ENCODE results near the gene CHRNA5. TPM values are rescaled to one million over a fixed set of nuclear protein-coding genes. Genes with fewer than 3 reads are reported as not detected.
"Not testable (repeated sequence)": the region's sequence is repeated elsewhere in the genome, so short reads cannot be mapped to it uniquely, and the experiment has no call there.

CHRNA5 gene
- total RNA-seq, 2 experiments from 2014 or later: 6.3 to 7.3 TPM

DNA sequence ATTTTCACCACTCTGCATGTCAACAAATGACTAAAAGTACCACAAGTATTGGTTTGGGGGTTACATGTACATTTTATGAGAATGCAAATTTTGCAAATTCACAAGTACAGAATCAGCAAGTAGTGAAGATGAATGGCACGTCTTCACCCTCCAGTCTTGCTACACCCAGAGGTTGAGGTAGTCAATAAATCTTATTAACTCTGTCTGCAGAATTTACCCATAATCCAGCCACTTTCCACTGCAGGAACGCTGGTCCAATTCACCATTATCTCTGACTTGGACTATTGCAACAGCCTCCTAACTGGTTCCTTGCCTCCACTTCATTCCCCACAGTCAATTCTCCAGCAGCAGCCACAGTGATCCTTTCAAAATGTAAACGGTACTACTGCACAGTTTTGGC is 14.5 kb upstream of the CHRNA5 start:
- DNase-seq: no peak
- H3K4me1 Mint-ChIP-seq: peaks cover 3% of the 10 kb centered on the region
- no peaks in the 10 kb centered on the region for H3K9me3 Mint-ChIP-seq
- peaks cover 23% of the 10 kb centered on the region for H3K36me3 Mint-ChIP-seq
- H3K27ac Mint-ChIP-seq: no peak overlapping the region
- no peaks in the 10 kb centered on the region for H3K27me3 Mint-ChIP-seq
- no peak overlapping the region for H3K4me3 Mint-ChIP-seq

DNA sequence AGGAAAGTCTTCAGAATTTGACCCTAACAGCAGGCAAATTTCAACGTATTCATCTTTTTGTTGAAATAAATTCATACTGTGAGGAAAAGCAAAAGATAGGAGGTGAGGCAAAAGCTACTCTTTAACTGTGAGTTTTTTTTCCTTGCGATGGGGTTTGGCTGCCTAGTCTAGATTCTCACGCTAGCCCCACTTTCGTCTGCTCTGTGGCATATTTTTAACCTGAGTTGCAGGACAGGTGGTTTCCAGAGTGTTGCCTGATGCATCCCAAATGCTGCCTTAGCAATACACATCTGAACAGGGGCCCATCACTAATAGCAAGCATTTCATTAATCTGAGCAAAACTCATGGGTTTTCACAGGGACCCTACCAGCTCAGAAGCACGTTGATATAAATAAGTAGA is 13.4 kb upstream of the CHRNA5 start:
- Mint-ChIP-seq H3K36me3 (peaks cover 23% of the 10 kb centered on the region), H3K4me3 (no peak overlapping the region), H3K9me3 (no peaks in the 10 kb centered on the region), H3K4me1 (no peaks in the 10 kb centered on the region), H3K27ac (no peak overlapping the region), H3K27me3 (no peaks in the 10 kb centered on the region)
- DNase-seq: no peak

GRCh38 chr15:78552597-78552996 is 12.7 kb upstream of the CHRNA5 start:
- H3K27ac Mint-ChIP-seq: no peak overlapping the region

GRCh38 chr15:78560201-78560600 is 5.1 kb upstream of the CHRNA5 start:
- H3K4me1 Mint-ChIP-seq, H3K27ac Mint-ChIP-seq, H3K9me3 Mint-ChIP-seq, H3K36me3 Mint-ChIP-seq, H3K4me3 Mint-ChIP-seq, DNase-seq: not testable (repeated sequence)
- H3K27me3 Mint-ChIP-seq: peaks cover 31% of the 10 kb centered on the region

More at GRCh38 chr15:78552597-78552996, 12.7 kb upstream of the CHRNA5 start:
- H3K9me3 Mint-ChIP-seq: no peaks in the 10 kb centered on the region
- H3K36me3 Mint-ChIP-seq: peaks cover 20% of the 10 kb centered on the region
- no peaks in the 10 kb centered on the region for H3K27me3 Mint-ChIP-seq
- no peaks in the 10 kb centered on the region for H3K4me1 Mint-ChIP-seq
- no peak overlapping the region for H3K4me3 Mint-ChIP-seq
- no peak for DNase-seq

GRCh38 chr15:78561490-78561889 is 3.8 kb upstream of the CHRNA5 start:
- Mint-ChIP-seq H3K27ac (no peak overlapping the region), H3K27me3 (peaks cover 38% of the 10 kb centered on the region), H3K36me3 (peaks cover 7% of the 10 kb centered on the region), H3K4me1 (peaks cover 16% of the 10 kb centered on the region), H3K4me3 (no peak overlapping the region), H3K9me3 (no peaks in the 10 kb centered on the region)
- DNase-seq: no peak

DNA sequence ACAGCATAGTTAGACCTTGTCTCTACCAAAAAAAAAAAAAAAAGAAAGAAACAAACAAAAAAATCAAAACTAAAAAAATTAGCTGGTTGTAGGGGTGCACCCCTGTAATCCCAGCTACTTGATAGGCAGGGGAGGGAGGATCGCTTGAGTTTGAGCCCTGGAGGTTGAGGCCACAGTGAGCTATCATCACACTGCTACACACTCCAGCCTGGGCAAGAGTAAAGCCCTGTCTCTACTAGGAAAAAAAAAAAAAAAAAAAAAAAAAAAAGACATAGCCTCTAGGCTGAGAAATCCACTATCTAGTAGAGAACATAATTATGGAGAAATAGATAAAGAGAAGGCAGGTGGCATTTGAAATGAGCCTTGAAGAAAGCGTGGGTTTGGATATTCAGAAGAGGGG is 2.2 kb upstream of the CHRNA5 start:
- H3K4me3 Mint-ChIP-seq: no peak overlapping the region
- H3K27me3 Mint-ChIP-seq: peaks cover 50% of the 10 kb centered on the region
- peaks cover 2% of the 10 kb centered on the region for H3K36me3 Mint-ChIP-seq
- H3K9me3 Mint-ChIP-seq: no peaks in the 10 kb centered on the region
- peaks cover 22% of the 10 kb centered on the region for H3K4me1 Mint-ChIP-seq
- no peak for DNase-seq
- H3K27ac Mint-ChIP-seq: no peak overlapping the region

DNA sequence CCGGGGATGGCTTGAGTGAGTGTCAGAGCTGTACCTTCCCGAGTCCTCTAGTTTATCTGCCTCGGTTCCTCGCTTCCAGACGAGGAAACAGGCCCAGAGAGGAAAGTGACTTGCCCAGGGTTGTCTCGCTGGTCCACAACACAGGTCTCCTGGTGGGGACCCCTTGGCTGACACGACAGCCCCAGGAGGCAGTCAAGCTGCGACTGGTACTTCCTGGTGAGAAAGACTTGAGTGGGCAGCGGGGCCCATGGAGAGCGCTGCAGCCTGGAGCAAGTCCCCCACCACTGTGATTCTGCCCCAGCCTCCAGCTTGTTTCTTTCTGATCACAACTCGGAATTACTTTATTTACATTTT is 600 bp upstream of the CHRNA5 start:
- Mint-ChIP-seq H3K9me3 (no peaks in the 10 kb centered on the region), H3K4me1 (peaks cover 25% of the 10 kb centered on the region), H3K36me3 (peaks cover 2% of the 10 kb centered on the region), H3K27me3 (peaks cover 52% of the 10 kb centered on the region), H3K4me3 (peak overlapping the region; percentile 75), H3K27ac (peak overlapping the region; percentile 65)
- DNase-seq: peak; percentile 4

- H3K4me1 Mint-ChIP-seq: peaks cover 25% of the 10 kb centered on the region
- H3K27me3 Mint-ChIP-seq: peaks cover 52% of the 10 kb centered on the region
- peaks cover 2% of the 10 kb centered on the region for H3K36me3 Mint-ChIP-seq
- no peak overlapping the region for H3K27ac Mint-ChIP-seq
- H3K9me3 Mint-ChIP-seq: no peaks in the 10 kb centered on the region
- DNase-seq: no peak
- H3K4me3 Mint-ChIP-seq: peak overlapping the region; percentile 75
These were observed 843 bp downstream of the CHRNA5 start for GRCh38 chr15:78565951-78566774.

- peaks cover 25% of the 10 kb centered on the region for H3K4me1 Mint-ChIP-seq
- no peak overlapping the region for H3K27ac Mint-ChIP-seq
- H3K27me3 Mint-ChIP-seq: peaks cover 47% of the 10 kb centered on the region
- no peak for DNase-seq
- H3K36me3 Mint-ChIP-seq: no peaks in the 10 kb centered on the region
- no peak overlapping the region for H3K4me3 Mint-ChIP-seq
- H3K9me3 Mint-ChIP-seq: no peaks in the 10 kb centered on the region
These were observed 2.2 kb downstream of the CHRNA5 start for GRCh38 chr15:78567531-78567930.

DNA sequence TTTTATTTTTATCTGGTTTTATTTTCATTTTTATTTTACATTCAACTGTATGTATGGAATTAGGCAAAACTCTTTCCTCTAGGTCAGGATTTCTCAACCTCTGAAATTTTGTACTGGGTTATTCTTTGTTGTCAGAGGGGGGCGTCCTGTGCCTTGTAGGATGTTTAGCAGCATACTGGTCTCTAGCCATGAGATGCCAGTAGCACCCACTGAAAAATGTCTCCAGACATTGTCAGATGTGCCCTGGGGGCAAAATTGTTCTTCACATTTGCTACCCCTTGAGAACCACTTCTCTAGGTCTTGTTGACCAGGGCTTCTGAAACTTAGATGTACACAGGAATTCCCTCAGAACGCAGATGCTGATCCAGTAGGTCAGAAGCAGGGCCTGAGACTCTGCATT is 5.4 kb downstream of the CHRNA5 start:
- peaks cover 15% of the 10 kb centered on the region for H3K4me1 Mint-ChIP-seq
- H3K4me3 Mint-ChIP-seq: no peak overlapping the region
- H3K27ac Mint-ChIP-seq: no peak overlapping the region
- H3K27me3 Mint-ChIP-seq: peaks cover 29% of the 10 kb centered on the region
- DNase-seq: no peak
- no peaks in the 10 kb centered on the region for H3K9me3 Mint-ChIP-seq
- no peaks in the 10 kb centered on the region for H3K36me3 Mint-ChIP-seq

- no peaks in the 10 kb centered on the region for H3K9me3 Mint-ChIP-seq
- H3K36me3 Mint-ChIP-seq: no peaks in the 10 kb centered on the region
- H3K4me1 Mint-ChIP-seq: peaks cover 11% of the 10 kb centered on the region
These were observed 6.1 kb downstream of the CHRNA5 start for GRCh38 chr15:78571382-78571781.

DNA sequence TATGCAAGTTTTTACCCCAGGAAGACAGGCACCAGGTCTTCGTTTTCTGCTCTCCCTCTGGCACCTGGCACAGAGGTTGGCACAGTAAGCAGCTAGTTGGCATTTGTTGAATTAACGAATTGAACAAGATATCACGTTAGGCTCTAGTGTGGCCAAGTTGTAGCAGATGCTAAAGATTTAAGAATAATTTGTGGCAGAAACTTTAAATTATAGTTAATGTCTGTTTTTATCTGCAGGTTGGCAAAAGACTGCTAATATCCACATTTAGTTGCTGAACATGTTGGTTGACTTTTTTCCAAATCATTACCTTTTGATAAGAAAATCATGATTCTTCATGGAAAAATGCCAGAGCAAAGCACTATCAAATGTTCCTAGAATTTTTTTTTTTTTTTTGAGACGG is 8.1 kb downstream of the CHRNA5 start:
- DNase-seq: no peak
- Mint-ChIP-seq H3K27ac (no peak overlapping the region), H3K4me3 (no peak overlapping the region), H3K36me3 (no peaks in the 10 kb centered on the region), H3K9me3 (no peaks in the 10 kb centered on the region), H3K27me3 (peaks cover 11% of the 10 kb centered on the region), H3K4me1 (peaks cover 3% of the 10 kb centered on the region)

More at GRCh38 chr15:78571382-78571781, 6.1 kb downstream of the CHRNA5 start:
- Mint-ChIP-seq H3K27ac (no peak overlapping the region), H3K27me3 (peaks cover 24% of the 10 kb centered on the region), H3K4me3 (no peak overlapping the region)
- no peak for DNase-seq

- no peaks in the 10 kb centered on the region for H3K36me3 Mint-ChIP-seq
These were observed 9.6 kb downstream of the CHRNA5 start for GRCh38 chr15:78574944-78575343.

GRCh38 chr15:78597583-78597982 is 32.3 kb downstream of the CHRNA5 start:
- H3K27me3 Mint-ChIP-seq: no peaks in the 10 kb centered on the region
- peaks cover 4% of the 10 kb centered on the region for H3K4me1 Mint-ChIP-seq
- no peak for DNase-seq
- H3K36me3 Mint-ChIP-seq: no peaks in the 10 kb centered on the region
- H3K27ac Mint-ChIP-seq: no peak overlapping the region
- no peaks in the 10 kb centered on the region for H3K9me3 Mint-ChIP-seq
- no peak overlapping the region for H3K4me3 Mint-ChIP-seq

More at GRCh38 chr15:78574944-78575343, 9.6 kb downstream of the CHRNA5 start:
- DNase-seq: no peak
- Mint-ChIP-seq H3K4me3 (no peak overlapping the region), H3K27me3 (peaks cover 4% of the 10 kb centered on the region), H3K27ac (no peak overlapping the region), H3K4me1 (no peaks in the 10 kb centered on the region), H3K9me3 (no peaks in the 10 kb centered on the region)

DNA sequence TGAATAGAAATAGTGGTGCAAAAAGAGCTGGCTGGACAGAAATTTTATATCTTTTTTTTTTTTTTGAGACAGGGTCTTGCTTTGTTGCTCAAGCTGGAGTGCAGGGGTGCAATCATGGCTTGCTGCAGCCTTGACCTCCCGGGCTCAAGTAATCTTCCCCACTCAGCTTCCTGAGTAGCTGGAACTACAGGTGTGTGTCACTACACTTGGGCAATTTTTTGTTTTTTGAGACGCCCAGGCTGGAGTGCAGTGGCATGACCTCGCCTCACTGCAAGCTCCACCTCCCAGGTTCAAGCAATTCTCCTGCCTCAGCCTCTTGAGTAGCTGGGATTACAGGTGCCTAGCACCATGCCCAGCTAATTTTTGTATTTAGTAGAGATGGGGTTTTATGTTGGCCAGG is 33.0 kb downstream of the CHRNA5 start:
- DNase-seq: no peak
- Mint-ChIP-seq H3K27me3 (no peaks in the 10 kb centered on the region), H3K4me3 (no peak overlapping the region), H3K9me3 (no peaks in the 10 kb centered on the region), H3K36me3 (no peaks in the 10 kb centered on the region), H3K27ac (no peak overlapping the region), H3K4me1 (peaks cover 4% of the 10 kb centered on the region)

GRCh38 chr15:78599189-78599588 is 33.9 kb downstream of the CHRNA5 start:
- Mint-ChIP-seq H3K4me3 (no peak overlapping the region), H3K27me3 (no peaks in the 10 kb centered on the region), H3K9me3 (no peaks in the 10 kb centered on the region), H3K27ac (no peak overlapping the region), H3K36me3 (no peaks in the 10 kb centered on the region), H3K4me1 (peaks cover 4% of the 10 kb centered on the region)
- no peak for DNase-seq
